GM21723 (cell line): ENCODE results near the gene ZG16B.

Experiments
- ATAC-seq: cut with Tn5 transposase; IDR thresholded peaks from one replicate; pipeline ENCODE4 v1.9.1; 2021; ENCODE audit warnings: mild to moderate bottlenecking, moderate library complexity; ENCODE audit not compliant: unreplicated experiment

ZG16B gene

GRCh38 chr16:2822496-2822895, 7.6 kb upstream of the ZG16B start:
- ATAC-seq, result no peak

GRCh38 chr16:2824626-2825025, 5.5 kb upstream of the ZG16B start:
- no peak for ATAC-seq

- ATAC-seq, result no peak
Observed at GRCh38 chr16:2825049-2825742, 4.9 kb upstream of the ZG16B start.

- no peak for ATAC-seq
Observed at GRCh38 chr16:2825906-2826305, 4.2 kb upstream of the ZG16B start.

- ATAC-seq, result no peak
Observed at GRCh38 chr16:2826591-2827373, 3.3 kb upstream of the ZG16B start.

GRCh38 chr16:2827374-2827791, 2.7 kb upstream of the ZG16B start:
- no peak for ATAC-seq

- ATAC-seq, result no peak
Observed at GRCh38 chr16:2827831-2828520, 2.1 kb upstream of the ZG16B start.

- ATAC-seq, result no peak
Observed at GRCh38 chr16:2828521-2828840, 1.6 kb upstream of the ZG16B start.

- ATAC-seq, result no peak
Observed at GRCh38 chr16:2828876-2829430, 1.1 kb upstream of the ZG16B start.

GRCh38 chr16:2830355-2830695, 222 bp downstream of the ZG16B start:
- ATAC-seq, result no peak

- no peak for ATAC-seq
Observed at GRCh38 chr16:2831203-2831602, 1.1 kb downstream of the ZG16B start.

- ATAC-seq, result no peak
Observed at GRCh38 chr16:2833776-2834175, 3.7 kb downstream of the ZG16B start.

GRCh38 chr16:2834968-2835367, 4.9 kb downstream of the ZG16B start:
- no peak for ATAC-seq

GRCh38 chr16:2835638-2836493, 5.8 kb downstream of the ZG16B start:
- ATAC-seq, result no peak

GRCh38 chr16:2836646-2837508, 6.8 kb downstream of the ZG16B start:
- ATAC-seq, result no peak

- ATAC-seq, result no peak
Observed at GRCh38 chr16:2838928-2839327, 8.8 kb downstream of the ZG16B start.

- ATAC-seq, result no peak
Observed at GRCh38 chr16:2839650-2840450, 9.7 kb downstream of the ZG16B start.

- no peak for ATAC-seq
Observed at GRCh38 chr16:2840914-2841313, 10.8 kb downstream of the ZG16B start.
